Tongue (tissue), 2 donors: ENCODE measurements around the gene DIDO1. TPM values are rescaled to one million over a fixed set of nuclear protein-coding genes. Genes with fewer than 3 reads are reported as not detected.
"Not testable (repeated sequence)": the region's sequence is repeated elsewhere in the genome, so short reads cannot be mapped to it uniquely, and the experiment has no call there.

Source experiments
- DNase-seq: peaks from one replicate; pipeline ENCODE4 v3.0.0-alpha.2; 2015
- total RNA-seq: library from RNA; depleted of rRNA; stranded (reverse); fragments of >200 nt; gene quantifications from one replicate; pipeline ENCODE4 v1.2.3, GENCODE V29; 2014

Gene DIDO1
- total RNA-seq, 1 donor from 2014 or later: 57.5 TPM

GRCh38 chr20:62962221-62962879 lies 36.0 kb upstream of the DIDO1 start:
- DNase-seq: no peak

- DNase-seq: no peak
Measured at GRCh38 chr20:62961799-62962198, 35.5 kb upstream of the DIDO1 start.

- DNase-seq: no peak
Measured at GRCh38 chr20:62961310-62961783, 35.0 kb upstream of the DIDO1 start.

GRCh38 chr20:62960446-62961309 lies 34.4 kb upstream of the DIDO1 start:
- not testable (repeated sequence) for DNase-seq

GRCh38 chr20:62959998-62960436 lies 33.7 kb upstream of the DIDO1 start:
- DNase-seq: no peak

- no peak for DNase-seq
Measured at GRCh38 chr20:62959101-62959971, 33.0 kb upstream of the DIDO1 start.

GRCh38 chr20:62958388-62959100 lies 32.2 kb upstream of the DIDO1 start:
- no peak for DNase-seq

GRCh38 chr20:62957136-62958117 lies 31.1 kb upstream of the DIDO1 start:
- no peak for DNase-seq

GRCh38 chr20:62956387-62957135 lies 30.3 kb upstream of the DIDO1 start:
- no peak for DNase-seq

- no peak for DNase-seq
Measured at GRCh38 chr20:62955519-62956386, 29.4 kb upstream of the DIDO1 start.

- DNase-seq: peak; percentile 79
Measured at GRCh38 chr20:62953839-62954703, 27.8 kb upstream of the DIDO1 start.

- no peak for DNase-seq
Measured at GRCh38 chr20:62952968-62953838, 26.9 kb upstream of the DIDO1 start.

- peak; percentile 28 for DNase-seq
Measured at GRCh38 chr20:62952373-62952967, 26.2 kb upstream of the DIDO1 start, which contains the start of gene SLC17A9. SLC17A9 (plus strand) TSS chr20:62952709; CDS start chr20:62952831, 122 bp downstream.

GRCh38 chr20:62951896-62952372 lies 25.6 kb upstream of the DIDO1 start:
- no peak for DNase-seq

- no peak for DNase-seq
Measured at GRCh38 chr20:62951143-62951895, 25.0 kb upstream of the DIDO1 start.
